ENCODE measurements around the gene PTPN20.

Gene PTPN20

GRCh38 chr10:47048526-47048905 is 137.3 kb downstream of the PTPN20 start:
- ATAC-seq, result peak; percentile 25
- DNase-seq, result peak; percentile 25

GRCh38 chr10:47049056-47049851 is 138.0 kb downstream of the PTPN20 start:
- ATAC-seq (no peak), DNase-seq (no peak)

GRCh38 chr10:47049906-47050305 is 138.7 kb downstream of the PTPN20 start:
- ATAC-seq (no peak), DNase-seq (no peak)

- DNase-seq (no peak), ATAC-seq (no peak)
These were observed 139.6 kb downstream of the PTPN20 start for GRCh38 chr10:47050618-47051455.

GRCh38 chr10:47051741-47052238 is 140.6 kb downstream of the PTPN20 start:
- no peak for ATAC-seq
- no peak for DNase-seq
